IMR-90 (cell line): ENCODE data around the gene RNF166. TPM values are rescaled to one million over a fixed set of nuclear protein-coding genes. Genes with fewer than 3 reads are reported as not detected.

Experiments
- ATAC-seq: fragments of 200-7000 bp; cut with Tn5 transposase; 2 replicates; pipeline ENCODE4 v1.9.1; 2020; ENCODE audit warnings: low read depth, mild to moderate bottlenecking, moderate library complexity
- BruUV-seq: library from RNA; stranded (reverse); fragments of 400-500 nt; replicated peaks from 2 replicates; lab custom pipeline; 2021; lab: Mats Ljungman, UMichigan
- CTCF ChIA-PET: fragments of 300-600 bp; formaldehyde crosslinking; extraction: SDS; loops from one replicate; lab custom pipeline; 2021; ENCODE audit warnings: antibody characterized with exemption; lab: Yijun Ruan, JAX
- POLR2A ChIA-PET: fragments of 300-600 bp; sonication (Branson Sonifier 250); formaldehyde crosslinking; loops from one replicate; lab custom pipeline; 2022; ENCODE audit warnings: antibody characterized with exemption; ENCODE audit not compliant: unreplicated experiment; lab: Charles Lee
- DNase-seq: peaks from one replicate; pipeline ENCODE4 v3.0.0; 2013
- H2AFZ ChIP-seq: replicated peaks from 2 replicates; pipeline ENCODE3; 2013; ENCODE audit warnings: low read length, mild to moderate bottlenecking; ENCODE audit not compliant: poor library complexity
- H2AK5ac ChIP-seq: 2 replicates; pipeline ENCODE4 v1.6.1; 2013; ENCODE audit warnings: low read depth, low read length, inconsistent platforms
- H2AK9ac ChIP-seq: replicated peaks from 2 replicates; pipeline ENCODE3; 2013; ENCODE audit warnings: mild to moderate bottlenecking, low read depth, low read length, moderate library complexity; ENCODE audit not compliant: poor library complexity
- H2BK120ac ChIP-seq: 2 replicates; pipeline ENCODE4 v1.6.1; 2013; ENCODE audit warnings: low read depth, low read length, inconsistent platforms
- H2BK15ac ChIP-seq: 3 replicates; pipeline ENCODE4 v1.6.1; 2013; ENCODE audit warnings: low read depth, low read length, inconsistent platforms
- H2BK20ac ChIP-seq: 2 replicates; pipeline ENCODE4 v1.6.1; 2013; ENCODE audit warnings: low read depth, mild to moderate bottlenecking, inconsistent platforms, low read length, moderate library complexity
- H2BK5ac ChIP-seq: 2 replicates; pipeline ENCODE4 v1.6.1; 2013; ENCODE audit warnings: mild to moderate bottlenecking, low read depth, low read length, inconsistent platforms; ENCODE audit not compliant: poor library complexity, severe bottlenecking
- H3K14ac ChIP-seq: replicated peaks from 2 replicates; pipeline ENCODE4 v1.6.1; 2013; ENCODE audit warnings: low read depth, low read length, inconsistent platforms
- H3K18ac ChIP-seq: 2 replicates; pipeline ENCODE4 v1.6.1; 2013; ENCODE audit warnings: low read depth, low read length, control low read depth
- H3K23ac ChIP-seq: 2 replicates; pipeline ENCODE4 v1.6.1; 2013; ENCODE audit warnings: low read depth, low read length, inconsistent platforms
- H3K27ac ChIP-seq: 2 replicates; pipeline ENCODE4 v1.5.1; 2013; ENCODE audit warnings: mild to moderate bottlenecking, control low read depth, low read length; ENCODE audit not compliant: insufficient read depth
- H3K27me3 ChIP-seq: 2 replicates; pipeline ENCODE4 v1.6.1; 2013; ENCODE audit warnings: low read length; ENCODE audit not compliant: control insufficient read depth, insufficient read depth
- H3K36me3 ChIP-seq: 2 replicates; pipeline ENCODE4 v1.6.1; 2013; ENCODE audit warnings: low read length, mixed read lengths; ENCODE audit not compliant: control insufficient read depth, insufficient read depth
- H3K4ac ChIP-seq: 2 replicates; pipeline ENCODE4 v1.6.1; 2013; ENCODE audit warnings: low read depth, low read length, inconsistent platforms
- H3K4me1 ChIP-seq: 2 replicates; pipeline ENCODE4 v1.6.1; 2013; ENCODE audit warnings: low read length, mixed read lengths; ENCODE audit not compliant: control insufficient read depth, insufficient read depth
- H3K4me2 ChIP-seq: 2 replicates; pipeline ENCODE4 v1.6.1; 2013; ENCODE audit warnings: low read depth, mild to moderate bottlenecking, control low read depth, low read length, moderate library complexity
- H3K4me3 ChIP-seq: 2 replicates; pipeline ENCODE4 v1.5.1; 2013; ENCODE audit warnings: low read depth, mild to moderate bottlenecking, control low read depth, low read length, moderate library complexity; ENCODE audit not compliant: insufficient read depth
- H3K56ac ChIP-seq: 2 replicates; pipeline ENCODE4 v1.6.1; 2013; ENCODE audit warnings: low read length, inconsistent platforms; ENCODE audit not compliant: insufficient read depth; ENCODE audit errors: extremely low read depth
- H3K79me1 ChIP-seq, 2 experiments: 2 replicates each; pipeline ENCODE4 v1.6.1; 2013; ENCODE audit warnings: low read length in 2 of 2, inconsistent platforms in 1 of 2, low read depth in 1 of 2
- H3K9ac ChIP-seq: 2 replicates; pipeline ENCODE4 v1.6.1; 2013; ENCODE audit warnings: low read depth, low read length, control low read depth
- H3K9me1 ChIP-seq: 2 replicates; pipeline ENCODE4 v1.6.1; 2013; ENCODE audit warnings: low read length, inconsistent platforms; ENCODE audit not compliant: insufficient read depth
- H3K9me3 ChIP-seq: 2 replicates; pipeline ENCODE4 v1.6.1; 2013; ENCODE audit warnings: low read length; ENCODE audit not compliant: control insufficient read depth, insufficient read depth
- H4K20me1 ChIP-seq: 2 replicates; pipeline ENCODE4 v1.6.1; 2013; ENCODE audit warnings: low read length, inconsistent platforms; ENCODE audit not compliant: insufficient read depth
- H4K5ac ChIP-seq: 2 replicates; pipeline ENCODE4 v1.6.1; 2013; ENCODE audit warnings: mild to moderate bottlenecking, low read depth, low read length, control low read depth
- H4K8ac ChIP-seq, 2 experiments: 2 replicates each; pipeline ENCODE4 v1.6.1; 2013; ENCODE audit warnings: low read depth in 2 of 2, low read length in 2 of 2, control low read depth in 1 of 2, inconsistent platforms in 1 of 2
- H4K91ac ChIP-seq: 2 replicates; pipeline ENCODE4 v1.6.1; 2013; ENCODE audit warnings: low read depth, low read length, inconsistent platforms; ENCODE audit not compliant: insufficient read depth
- ELK1 ChIP-seq: fragments of 150-350 bp; IDR thresholded peaks from 2 replicates; pipeline ENCODE4 v1.6.1; 2016; ENCODE audit warnings: low read depth, mild to moderate bottlenecking, low read length, moderate library complexity, borderline replicate concordance
- RAD21 ChIP-seq: IDR thresholded peaks from 2 replicates; pipeline ENCODE4 v1.6.1; 2012; ENCODE audit warnings: low read length, improper control_type of control experiment
- WGBS, 2 experiments: methylation state at CpG; one replicate each; pipeline versions ENCODE4 v1.1.5 to v1.1.7; 2013; ENCODE audit warnings: missing lambda C conversion rate in 2 of 2; ENCODE audit not compliant: insufficient read length in 1 of 2; ENCODE audit errors: extremely low coverage in 2 of 2; 5-methylcytosine and 5-hydroxymethylcytosine counted together
- dilution Hi-C: fragments of 300-500 bp; cut with HindIII; formaldehyde crosslinking; loops from one replicate; pipeline ENCODE4 v1.14.3; 2018; ENCODE audit warnings: low sequenced_read_pairs; ENCODE audit not compliant: unreplicated experiment
- in situ Hi-C: fragments of 300-500 bp; cut with MboI; formaldehyde crosslinking; loops from 3 replicates; pipeline ENCODE4 v1.14.3; 2019; ENCODE audit warnings: low sequenced_read_pairs, inconsistent platforms, mixed read lengths
- intact Hi-C: fragments of 100-400 bp; cut with micrococcal nuclease; formaldehyde crosslinking; loops from 2 replicates; pipeline ENCODE4 v1.10.0; 2022
- polyA plus RNA-seq, 3 experiments: library from polyadenylated mRNA; depleted of rRNA; stranded (reverse); fragments of >200 nt; gene quantifications; 2 replicates each; pipeline ENCODE4 v1.2.3, GENCODE V29; 2012; ENCODE audit warnings: low replicate concordance in 1 of 3
- total RNA-seq: library from RNA; depleted of rRNA; stranded (reverse); fragments of >200 nt; gene quantifications from 2 replicates; pipeline ENCODE4 v1.2.3, GENCODE V29; 2012
- TF ChIP-seq, protein P1 (sequence below): conservative IDR thresholded peaks from 2 replicates; pipeline ENCODE4 v1.5.1; 2012; ENCODE audit warnings: mild to moderate bottlenecking, low read depth, low read length, improper control_type of control experiment

The RNF166 gene
- total and polyA plus RNA-seq, 2 of the 4 experiments (the other 2 are of a cell fraction), result 8.1 to 17.4 TPM

DNA sequence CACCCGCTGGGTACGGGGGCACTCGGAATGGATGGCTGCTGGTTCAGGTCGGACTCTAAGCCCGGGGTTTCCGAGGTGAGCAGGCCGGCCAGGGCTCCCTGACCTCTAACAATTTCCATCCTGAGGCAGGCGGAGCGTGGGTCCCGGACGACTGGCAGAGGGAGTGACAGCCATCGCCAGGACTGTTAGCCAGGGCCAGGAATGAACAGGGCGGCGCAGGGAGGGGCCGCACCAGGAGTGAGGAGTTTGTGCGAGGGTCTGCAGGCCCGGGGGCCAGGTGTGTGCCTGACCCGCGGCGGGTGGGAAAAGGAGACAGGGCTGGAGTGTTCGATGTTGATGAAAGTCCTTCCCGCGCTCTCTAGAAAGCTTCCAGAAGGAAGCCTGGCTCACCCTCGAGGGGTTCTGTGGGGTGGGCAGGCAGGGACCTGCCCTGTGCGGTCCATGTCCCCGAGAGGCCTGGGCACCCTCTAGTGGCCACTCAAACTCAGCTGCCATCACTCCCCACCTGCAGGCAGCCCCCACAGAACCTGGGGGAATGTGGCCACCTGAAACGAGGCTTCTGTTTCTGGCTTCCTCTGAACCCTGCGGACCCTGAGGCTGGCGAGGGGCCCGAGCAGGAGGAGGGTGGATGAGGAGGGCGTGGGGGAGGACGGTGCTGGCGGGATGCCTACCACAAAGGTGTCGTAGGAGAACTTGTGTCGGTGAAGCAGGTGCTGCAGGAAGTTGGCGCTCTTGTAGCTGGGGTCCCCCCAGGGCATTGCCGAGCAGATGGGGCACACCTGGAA lies 8.2 kb downstream of the RNF166 start:
- in situ Hi-C loops (no loop called here), intact Hi-C loops (no loop called here), dilution Hi-C loops (no loop called here)
- Histone ChIP-seq H2BK120ac (no peak overlapping the region), H2AFZ (no peak overlapping the region), H2BK20ac (no peak overlapping the region), H3K14ac (no peak overlapping the region), H3K9ac (no peak overlapping the region), H3K27ac (no peak overlapping the region), H3K23ac (no peak overlapping the region), H2AK9ac (no peak overlapping the region), H2BK15ac (no peak overlapping the region), H2AK5ac (no peak overlapping the region), H3K79me1 (peaks cover 0 to 31% of the 10 kb centered on the region in 2 experiments; a peak in 3 of 4 replicates), H4K91ac (no peak overlapping the region), H3K36me3 (peaks cover 33% of the 10 kb centered on the region), H3K9me1 (no peaks in the 10 kb centered on the region; the same call in none of the 2 replicates), H3K4me2 (no peak overlapping the region), H4K8ac (no peak overlapping the region), H3K27me3 (no peaks in the 10 kb centered on the region), H4K5ac (no peak overlapping the region), H3K18ac (no peak overlapping the region), H3K4ac (no peak overlapping the region), H3K56ac (no peak overlapping the region), H3K4me1 (peaks cover 8% of the 10 kb centered on the region), H4K20me1 (no peaks in the 10 kb centered on the region; the same call in 1 of the 2 replicates), H3K4me3 (no peak overlapping the region), H2BK5ac (no peak overlapping the region), H3K9me3 (no peaks in the 10 kb centered on the region)
- WGBS, 2 experiments, result 91% methylated on average over 12 of the region's 37 CpGs; no CpG with 5 or more reads in 1 of the 2 experiments
- ChIA-PET CTCF (interaction anchor here (0.6 kb wide), 1 partner anchor 69 kb away, joined by 4 read pairs; no protein-coding TSS in a partner anchor), POLR2A (no interaction called here)
- ATAC-seq (no peak), DNase-seq (no peak)
- BruUV-seq, result no TSS peak
- TF ChIP-seq, protein P1, sequence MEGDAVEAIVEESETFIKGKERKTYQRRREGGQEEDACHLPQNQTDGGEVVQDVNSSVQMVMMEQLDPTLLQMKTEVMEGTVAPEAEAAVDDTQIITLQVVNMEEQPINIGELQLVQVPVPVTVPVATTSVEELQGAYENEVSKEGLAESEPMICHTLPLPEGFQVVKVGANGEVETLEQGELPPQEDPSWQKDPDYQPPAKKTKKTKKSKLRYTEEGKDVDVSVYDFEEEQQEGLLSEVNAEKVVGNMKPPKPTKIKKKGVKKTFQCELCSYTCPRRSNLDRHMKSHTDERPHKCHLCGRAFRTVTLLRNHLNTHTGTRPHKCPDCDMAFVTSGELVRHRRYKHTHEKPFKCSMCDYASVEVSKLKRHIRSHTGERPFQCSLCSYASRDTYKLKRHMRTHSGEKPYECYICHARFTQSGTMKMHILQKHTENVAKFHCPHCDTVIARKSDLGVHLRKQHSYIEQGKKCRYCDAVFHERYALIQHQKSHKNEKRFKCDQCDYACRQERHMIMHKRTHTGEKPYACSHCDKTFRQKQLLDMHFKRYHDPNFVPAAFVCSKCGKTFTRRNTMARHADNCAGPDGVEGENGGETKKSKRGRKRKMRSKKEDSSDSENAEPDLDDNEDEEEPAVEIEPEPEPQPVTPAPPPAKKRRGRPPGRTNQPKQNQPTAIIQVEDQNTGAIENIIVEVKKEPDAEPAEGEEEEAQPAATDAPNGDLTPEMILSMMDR, result peak; percentile 13; the same call in 1 of the 2 replicates
- TF ChIP-seq RAD21, result no peak
- TF ChIP-seq ELK1, result no peak
